Hepatocyte (in vitro differentiated cells): ENCODE data around the gene DPP8. TPM values are rescaled to one million over a fixed set of nuclear protein-coding genes. Genes with fewer than 3 reads are reported as not detected.
A peak's percentile ranks its signal among the peaks of the same experiment; 100 is the strongest.

ENCODE experiments used
- DNase-seq: peaks from one replicate; pipeline ENCODE4 v3.0.0-alpha.2; 2016; ENCODE audit warnings: low spot score
- H2AFZ ChIP-seq: fragments of 200-600 bp; sonication (generic); 2 replicates; pipeline ENCODE4 v1.6.0; 2016; ENCODE audit warnings: antibody characterized with exemption, mild to moderate bottlenecking
- H3K27ac ChIP-seq: fragments of 200-600 bp; sonication (generic); 2 replicates; pipeline ENCODE4 v1.5.1; 2016; ENCODE audit warnings: mild to moderate bottlenecking
- H3K27me3 ChIP-seq: fragments of 200-600 bp; sonication (generic); 2 replicates; pipeline ENCODE4 v1.6.1; 2016
- H3K36me3 ChIP-seq: fragments of 200-600 bp; sonication (generic); replicated peaks from 2 replicates; pipeline ENCODE4 v1.5.1; 2016; ENCODE audit warnings: low read depth; ENCODE audit not compliant: insufficient read depth
- H3K4me1 ChIP-seq: fragments of 200-600 bp; sonication (generic); 2 replicates; pipeline ENCODE4 v1.5.1; 2016; ENCODE audit warnings: mild to moderate bottlenecking, moderate library complexity; ENCODE audit not compliant: insufficient read depth
- H3K4me2 ChIP-seq: fragments of 200-600 bp; sonication (generic); 2 replicates; pipeline ENCODE4 v1.6.0; 2016
- H3K4me3 ChIP-seq: fragments of 200-600 bp; sonication (generic); 2 replicates; pipeline ENCODE4 v1.5.1; 2016; ENCODE audit warnings: mild to moderate bottlenecking
- H3K79me2 ChIP-seq: fragments of 200-600 bp; sonication (generic); 2 replicates; pipeline ENCODE4 v1.6.0; 2017; ENCODE audit warnings: mild to moderate bottlenecking
- H3K9me2 ChIP-seq: fragments of 200-600 bp; sonication (generic); replicated peaks from 2 replicates; pipeline ENCODE4 v1.6.0; 2017; ENCODE audit warnings: mild to moderate bottlenecking; ENCODE audit not compliant: insufficient read depth
- H3K9me3 ChIP-seq: fragments of 200-600 bp; sonication (generic); 2 replicates; pipeline ENCODE4 v1.5.1; 2016; ENCODE audit warnings: low read depth, mild to moderate bottlenecking
- H4K20me1 ChIP-seq: fragments of 200-600 bp; sonication (generic); 2 replicates; pipeline ENCODE4 v1.6.0; 2016; ENCODE audit warnings: mild to moderate bottlenecking; ENCODE audit not compliant: insufficient read depth, poor library complexity, severe bottlenecking
- CTCF ChIP-seq: fragments of 200-600 bp; sonication (generic); IDR thresholded peaks from 2 replicates; pipeline ENCODE4 v1.5.1; 2016; ENCODE audit warnings: antibody characterized with exemption, mild to moderate bottlenecking; ENCODE audit not compliant: poor library complexity
- EZH2 ChIP-seq: fragments of 200-600 bp; sonication (generic); IDR thresholded peaks from 2 replicates; pipeline ENCODE4 v1.6.1; 2016; ENCODE audit warnings: antibody characterized with exemption, mild to moderate bottlenecking, borderline replicate concordance
- EZH2phosphoT487 ChIP-seq: fragments of 200-600 bp; sonication (generic); IDR thresholded peaks from one replicate; pipeline ENCODE4 v1.6.1; 2018; ENCODE audit warnings: antibody characterized with exemption, mild to moderate bottlenecking, low read depth, moderate library complexity; ENCODE audit not compliant: unreplicated experiment, severe bottlenecking
- WGBS: methylation state at CpG from one replicate; pipeline ENCODE4 v1.1.6; 2016; ENCODE audit warnings: low lambda C conversion rate; ENCODE audit errors: missing lambda C conversion rate; 5-methylcytosine and 5-hydroxymethylcytosine counted together
- polyA plus RNA-seq: library from polyadenylated mRNA; unstranded; fragments of >200 nt; fragmentation: Nextera tagmentation; extraction: Ambion mirVana; gene quantifications from 2 replicates; pipeline ENCODE4 v1.2.1, GENCODE V29; 2016
- total RNA-seq: library from RNA; depleted of rRNA; stranded (reverse); fragments of >200 nt; gene quantifications from 2 replicates; pipeline ENCODE4 v1.2.3, GENCODE V29; 2014

DPP8 gene
- total RNA-seq: 17.5 and 25.3 TPM in 2 replicates
- 14.7 and 23.3 TPM in 2 replicates for polyA plus RNA-seq

- H3K9me2 ChIP-seq: no peaks in the 10 kb centered on the region
- no peaks in the 10 kb centered on the region for H3K36me3 ChIP-seq
- peaks cover 8% of the 10 kb centered on the region for H3K4me1 ChIP-seq
- TF ChIP-seq CTCF (peak; percentile 99), EZH2phosphoT487 (no peak)
- H2AFZ ChIP-seq: peak within 1 kb of the TSS; percentile 78
- peak within 1 kb of the TSS; percentile 93 for H3K27ac ChIP-seq
- peak within 1 kb of the TSS; percentile 95 for H3K4me3 ChIP-seq
- under 1% methylated on average over 68 of the region's 75 CpGs for WGBS
- H3K4me2 ChIP-seq: peak within 1 kb of the TSS; percentile 92
- H3K9me3 ChIP-seq: no peaks in the 10 kb centered on the region
- DNase-seq: peak; percentile 97
- no peaks in the 10 kb centered on the region for H3K27me3 ChIP-seq
- peaks cover 36% of the 10 kb centered on the region for H3K79me2 ChIP-seq
- H4K20me1 ChIP-seq: peaks cover 19% of the 10 kb centered on the region
These were observed at the start of gene DPP8 for GRCh38 chr15:65516997-65517865. DPP8 (minus strand) TSS chr15:65517689; CDS start chr15:65512553, 5,136 bp downstream.

- Histone ChIP-seq H3K79me2 (peaks cover 19% of the 10 kb centered on the region), H2AFZ (no peak overlapping the region), H3K27ac (peak overlapping the region; percentile 48), H3K36me3 (no peaks in the 10 kb centered on the region), H4K20me1 (no peaks in the 10 kb centered on the region), H3K9me2 (no peaks in the 10 kb centered on the region), H3K9me3 (no peaks in the 10 kb centered on the region), H3K4me1 (no peaks in the 10 kb centered on the region), H3K4me3 (no peak overlapping the region), H3K4me2 (no peak overlapping the region), H3K27me3 (no peaks in the 10 kb centered on the region)
- TF ChIP-seq CTCF (no peak), EZH2phosphoT487 (no peak), EZH2 (no peak)
- DNase-seq: peak; percentile 15
- WGBS: 83% methylated on average over 6 of the region's 6 CpGs
These were observed 44.4 kb upstream of the DPP8 start for GRCh38 chr15:65561934-65562333.

GRCh38 chr15:65559941-65560340 lies 42.5 kb upstream of the DPP8 start:
- no peak overlapping the region for H3K4me2 ChIP-seq
- no peaks in the 10 kb centered on the region for H4K20me1 ChIP-seq
- no peak for TF ChIP-seq EZH2
- TF ChIP-seq CTCF: no peak
- TF ChIP-seq EZH2phosphoT487: no peak
- no peaks in the 10 kb centered on the region for H3K36me3 ChIP-seq
- no peak overlapping the region for H3K27ac ChIP-seq
- H3K9me3 ChIP-seq: no peaks in the 10 kb centered on the region
- no peak overlapping the region for H2AFZ ChIP-seq
- H3K4me3 ChIP-seq: no peak overlapping the region
- H3K27me3 ChIP-seq: no peaks in the 10 kb centered on the region
- no peaks in the 10 kb centered on the region for H3K9me2 ChIP-seq
- no peak for DNase-seq
- H3K4me1 ChIP-seq: no peaks in the 10 kb centered on the region
- H3K79me2 ChIP-seq: peaks cover 32% of the 10 kb centered on the region
